HEK293 (cell line): Measurements from ENCODE around the gene KCNAB2.

ENCODE experiments used
- CTCF ChIA-PET: fragments of 350-600 bp; formaldehyde crosslinking; extraction: SDS; loops from one replicate; lab custom pipeline; 2021; ENCODE audit warnings: antibody characterized with exemption; lab: Yijun Ruan, JAX
- POLR2A ChIA-PET: fragments of 300-600 bp; formaldehyde crosslinking; extraction: SDS; loops from one replicate; lab custom pipeline; 2020; ENCODE audit warnings: antibody characterized with exemption, inconsistent platforms; lab: Yijun Ruan, JAX
- H3K27ac ChIP-seq: fragments of 200-500 bp; sonication (Bioruptor generic); 2 replicates; pipeline ENCODE4 v1.5.1; 2014; ENCODE audit warnings: low read depth, low read length, control low read depth, inconsistent platforms; ENCODE audit errors: extremely low read depth
- H3K36me3 ChIP-seq, 2 experiments: fragments of 200-500 bp in 1 of 2; sonication (Bioruptor generic) in 1 of 2; 1 replicate in 1 of 2; 2 replicates in 1 of 2; pipeline ENCODE4 v1.5.1; 2014 to 2017; ENCODE audit warnings: inconsistent platforms in 2 of 2, low read length in 2 of 2; ENCODE audit not compliant: control insufficient read depth in 2 of 2, insufficient read depth in 1 of 2
- H3K4me1 ChIP-seq: fragments of 200-500 bp; sonication (Bioruptor generic); 2 replicates; pipeline ENCODE4 v1.5.1; 2014; ENCODE audit warnings: mild to moderate bottlenecking, low read length, inconsistent platforms; ENCODE audit not compliant: control insufficient read depth, insufficient read depth
- H3K4me3 ChIP-seq: 2 replicates; pipeline ENCODE4 v1.5.1; 2011; ENCODE audit warnings: low read depth, mild to moderate bottlenecking, control low read depth, low read length, moderate library complexity
- H3K9me3 ChIP-seq: fragments of 200-500 bp; sonication (Bioruptor generic); 2 replicates; pipeline ENCODE4 v1.5.1; 2014; ENCODE audit warnings: low read depth, low read length, inconsistent platforms; ENCODE audit not compliant: control insufficient read depth, insufficient read depth
- BCL6B ChIP-seq: fragments of 450-650 bp; formaldehyde crosslinking; IDR thresholded peaks from 2 replicates; pipeline ENCODE4 v1.5.1; 2017; ENCODE audit warnings: missing biosample characterization, missing genetic modification characterization
- INSM2 ChIP-seq: fragments of 450-650 bp; formaldehyde crosslinking; IDR thresholded peaks from 2 replicates; pipeline ENCODE4 v1.5.1; 2016; ENCODE audit warnings: missing biosample characterization, missing genetic modification characterization
- MZF1 ChIP-seq: fragments of 450-650 bp; formaldehyde crosslinking; IDR thresholded peaks from 2 replicates; pipeline ENCODE4 v1.5.1; 2017; ENCODE audit warnings: missing biosample characterization, missing genetic modification characterization, borderline replicate concordance
- SALL2 ChIP-seq: fragments of 450-650 bp; formaldehyde crosslinking; IDR thresholded peaks from 2 replicates; pipeline ENCODE4 v1.5.0; 2017; ENCODE audit warnings: missing biosample characterization, mild to moderate bottlenecking, missing genetic modification characterization, borderline replicate concordance
- SP2 ChIP-seq: fragments of 450-650 bp; formaldehyde crosslinking; IDR thresholded peaks from 2 replicates; pipeline ENCODE4 v1.5.1; 2016; ENCODE audit warnings: missing biosample characterization, missing genetic modification characterization
- WT1 ChIP-seq: fragments of 450-650 bp; formaldehyde crosslinking; IDR thresholded peaks from 2 replicates; pipeline ENCODE4 v1.5.1; 2016; ENCODE audit warnings: missing biosample characterization, missing genetic modification characterization
- ZNF114 ChIP-seq: fragments of 450-650 bp; formaldehyde crosslinking; IDR thresholded peaks from 2 replicates; pipeline ENCODE4 v1.5.0; 2017; ENCODE audit warnings: missing biosample characterization, missing genetic modification characterization
- ZNF133 ChIP-seq: fragments of 450-650 bp; formaldehyde crosslinking; IDR thresholded peaks from 2 replicates; pipeline ENCODE4 v1.5.1; 2016; ENCODE audit warnings: missing biosample characterization, missing genetic modification characterization
- ZNF169 ChIP-seq: fragments of 450-650 bp; formaldehyde crosslinking; IDR thresholded peaks from 2 replicates; pipeline ENCODE4 v1.5.1; 2016; ENCODE audit warnings: missing biosample characterization, missing genetic modification characterization
- ZNF274 ChIP-seq, 2 experiments: fragments of 200-500 bp in 1 of 2; fragments of 450-650 bp in 1 of 2; sonication (Bioruptor generic) in 1 of 2; formaldehyde crosslinking in 1 of 2; IDR thresholded peaks; 2 replicates each; pipeline versions ENCODE4 v1.5.1 to v1.6.1; 2014 to 2016; ENCODE audit warnings: borderline replicate concordance in 1 of 2, inconsistent platforms in 1 of 2, low read length in 1 of 2, missing biosample characterization in 1 of 2, missing genetic modification characterization in 1 of 2
- ZNF558 ChIP-seq: fragments of 450-650 bp; formaldehyde crosslinking; IDR thresholded peaks from 2 replicates; pipeline ENCODE4 v1.5.1; 2016; ENCODE audit warnings: missing biosample characterization, missing genetic modification characterization
- ZNF610 ChIP-seq: fragments of 450-650 bp; formaldehyde crosslinking; IDR thresholded peaks from 2 replicates; pipeline ENCODE4 v1.5.1; 2016; ENCODE audit warnings: missing biosample characterization, missing genetic modification characterization, borderline replicate concordance
- ZNF626 ChIP-seq: fragments of 450-650 bp; sonication (Bioruptor Pico); formaldehyde crosslinking; IDR thresholded peaks from 2 replicates; pipeline ENCODE4 v1.5.1; 2018; ENCODE audit warnings: missing biosample characterization, missing genetic modification characterization, inconsistent platforms
- ZNF747 ChIP-seq: fragments of 450-650 bp; formaldehyde crosslinking; IDR thresholded peaks from 2 replicates; pipeline ENCODE4 v1.5.1; 2016; ENCODE audit warnings: missing biosample characterization, missing genetic modification characterization
- ZNF76 ChIP-seq: fragments of 450-650 bp; formaldehyde crosslinking; IDR thresholded peaks from 2 replicates; pipeline ENCODE4; 2016; ENCODE audit warnings: low read depth, missing biosample characterization, missing genetic modification characterization, borderline replicate concordance
- ZNF785 ChIP-seq: fragments of 450-650 bp; formaldehyde crosslinking; IDR thresholded peaks from 2 replicates; pipeline ENCODE4 v1.5.1; 2016; ENCODE audit warnings: missing biosample characterization, missing genetic modification characterization
- TF ChIP-seq, protein P1 (sequence below): fragments of 450-650 bp; formaldehyde crosslinking; IDR thresholded peaks from 2 replicates; pipeline ENCODE4 v1.5.1; 2016; ENCODE audit warnings: missing biosample characterization, missing genetic modification characterization
- TF ChIP-seq, protein P2 (sequence below): fragments of 450-650 bp; formaldehyde crosslinking; IDR thresholded peaks from 2 replicates; pipeline ENCODE4 v1.5.1; 2016; ENCODE audit warnings: missing biosample characterization, missing genetic modification characterization
- TF ChIP-seq, protein P3 (sequence below): fragments of 450-650 bp; formaldehyde crosslinking; IDR thresholded peaks from 2 replicates; pipeline ENCODE4; 2016; ENCODE audit warnings: missing biosample characterization, missing genetic modification characterization

The KCNAB2 gene

DNA sequence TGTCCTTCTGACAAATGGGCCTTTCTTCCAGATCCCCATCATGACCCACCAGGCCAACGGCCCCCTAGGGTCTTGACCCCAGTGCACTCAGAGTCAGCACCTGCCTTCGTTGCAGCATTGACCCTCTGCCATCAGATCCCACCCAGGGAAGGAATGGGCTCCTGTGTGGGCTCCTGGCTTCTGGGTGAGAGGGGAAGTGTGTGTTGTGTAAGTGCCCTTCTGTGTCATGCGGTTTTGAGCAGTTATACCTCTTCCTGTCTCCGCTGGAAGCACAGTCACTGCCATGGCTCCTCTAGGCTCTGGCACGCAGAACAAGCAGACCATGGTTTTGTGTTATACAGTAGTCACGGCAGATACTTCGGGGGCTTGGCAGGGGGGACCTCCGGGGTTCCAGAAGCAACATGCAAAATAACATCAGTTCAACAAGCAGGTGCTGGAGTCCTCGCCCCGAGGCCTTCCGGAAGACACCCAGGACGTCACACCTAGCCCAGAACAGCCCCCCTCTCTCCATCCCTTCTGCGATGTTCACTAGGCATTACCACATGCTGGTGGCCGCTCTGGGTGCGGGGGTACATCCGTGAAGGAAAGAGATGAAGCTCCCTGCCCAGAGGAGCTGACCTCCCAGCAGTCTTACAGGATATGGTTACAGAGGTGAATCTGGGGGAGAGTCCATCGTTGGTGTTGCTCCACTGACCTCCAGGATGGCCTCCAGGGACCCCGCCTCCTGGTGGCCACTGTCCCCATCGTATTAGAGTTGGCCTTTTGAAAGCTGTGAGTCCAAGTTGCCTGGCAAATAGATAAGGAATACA lies 17.4 kb upstream of the KCNAB2 start:
- TF ChIP-seq BCL6B (tag by site-specific recombination) (no peak), ZNF785 (tag by site-specific recombination) (no peak), ZNF558 (tag by site-specific recombination) (no peak), ZNF747 (tag by site-specific recombination) (no peak), INSM2 (tag by site-specific recombination) (no peak), ZNF610 (tag by site-specific recombination) (no peak), MZF1 (tag by site-specific recombination) (no peak), WT1 (no peak), ZNF114 (tag by site-specific recombination) (no peak), SP2 (tag by site-specific recombination) (no peak), SALL2 (no peak), ZNF169 (tag by site-specific recombination) (no peak)
- TF ChIP-seq, protein P1, sequence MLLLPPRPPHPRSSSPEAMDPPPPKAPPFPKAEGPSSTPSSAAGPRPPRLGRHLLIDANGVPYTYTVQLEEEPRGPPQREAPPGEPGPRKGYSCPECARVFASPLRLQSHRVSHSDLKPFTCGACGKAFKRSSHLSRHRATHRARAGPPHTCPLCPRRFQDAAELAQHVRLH (tag by site-specific recombination): no peak
- TF ChIP-seq, protein P2, sequence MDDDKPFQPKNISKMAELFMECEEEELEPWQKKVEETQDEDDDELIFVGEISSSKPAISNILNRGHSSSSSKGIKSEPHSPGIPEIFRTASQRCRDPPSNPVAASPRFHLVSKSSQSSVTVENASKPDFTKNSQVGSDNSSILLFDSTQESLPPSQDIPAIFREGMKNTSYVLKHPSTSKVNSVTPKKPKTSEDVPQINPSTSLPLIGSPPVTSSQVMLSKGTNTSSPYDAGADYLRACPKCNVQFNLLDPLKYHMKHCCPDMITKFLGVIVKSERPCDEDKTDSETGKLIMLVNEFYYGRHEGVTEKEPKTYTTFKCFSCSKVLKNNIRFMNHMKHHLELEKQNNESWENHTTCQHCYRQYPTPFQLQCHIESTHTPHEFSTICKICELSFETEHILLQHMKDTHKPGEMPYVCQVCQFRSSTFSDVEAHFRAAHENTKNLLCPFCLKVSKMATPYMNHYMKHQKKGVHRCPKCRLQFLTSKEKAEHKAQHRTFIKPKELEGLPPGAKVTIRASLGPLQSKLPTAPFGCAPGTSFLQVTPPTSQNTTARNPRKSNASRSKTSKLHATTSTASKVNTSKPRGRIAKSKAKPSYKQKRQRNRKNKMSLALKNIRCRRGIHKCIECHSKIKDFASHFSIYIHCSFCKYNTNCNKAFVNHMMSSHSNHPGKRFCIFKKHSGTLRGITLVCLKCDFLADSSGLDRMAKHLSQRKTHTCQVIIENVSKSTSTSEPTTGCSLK (tag by site-specific recombination): no peak
- POLR2A ChIA-PET: no interaction called here
- H3K4me3 ChIP-seq: no peak overlapping the region
- H3K27ac ChIP-seq: no peak overlapping the region
- H3K4me1 ChIP-seq: no peaks in the 10 kb centered on the region
- CTCF ChIA-PET: no interaction called here
- H3K36me3 ChIP-seq: no peaks in the 10 kb centered on the region
- no peaks in the 10 kb centered on the region for H3K9me3 ChIP-seq

- Histone ChIP-seq H3K36me3 (no peaks in the 10 kb centered on the region), H3K9me3 (no peaks in the 10 kb centered on the region), H3K27ac (no peak overlapping the region), H3K4me3 (no peak overlapping the region), H3K4me1 (no peaks in the 10 kb centered on the region)
- no peak for TF ChIP-seq ZNF133
- TF ChIP-seq ZNF626 (tag by site-specific recombination): no peak
- no peak for TF ChIP-seq ZNF76 (tag by site-specific recombination)
- no peak for TF ChIP-seq ZNF274 (IDR thresholded peaks at IDR 0.05; ENCODE audit: low read length)
- no peak for TF ChIP-seq ZNF274 (tag by site-specific recombination; IDR thresholded peaks at IDR 0.05; ENCODE audit: borderline replicate concordance)
- TF ChIP-seq, protein P3, sequence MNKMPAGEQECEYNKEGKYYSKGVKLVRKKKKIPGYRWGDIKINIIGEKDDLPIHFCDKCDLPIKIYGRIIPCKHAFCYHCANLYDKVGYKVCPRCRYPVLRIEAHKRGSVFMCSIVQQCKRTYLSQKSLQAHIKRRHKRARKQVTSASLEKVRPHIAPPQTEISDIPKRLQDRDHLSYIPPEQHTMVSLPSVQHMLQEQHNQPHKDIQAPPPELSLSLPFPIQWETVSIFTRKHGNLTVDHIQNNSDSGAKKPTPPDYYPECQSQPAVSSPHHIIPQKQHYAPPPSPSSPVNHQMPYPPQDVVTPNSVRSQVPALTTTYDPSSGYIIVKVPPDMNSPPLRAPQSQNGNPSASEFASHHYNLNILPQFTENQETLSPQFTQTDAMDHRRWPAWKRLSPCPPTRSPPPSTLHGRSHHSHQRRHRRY (tag by site-specific recombination): no peak
- POLR2A ChIA-PET: no interaction called here
- CTCF ChIA-PET: interaction anchor here (1.1 kb wide), 1 partner anchor 13 kb away, joined by 3 read pairs; no protein-coding TSS in a partner anchor
Observed at GRCh38 chr1:6029351-6029750, 16.3 kb upstream of the KCNAB2 start.
